ENCODE results near the gene ITPRID2.

Gene ITPRID2

DNA sequence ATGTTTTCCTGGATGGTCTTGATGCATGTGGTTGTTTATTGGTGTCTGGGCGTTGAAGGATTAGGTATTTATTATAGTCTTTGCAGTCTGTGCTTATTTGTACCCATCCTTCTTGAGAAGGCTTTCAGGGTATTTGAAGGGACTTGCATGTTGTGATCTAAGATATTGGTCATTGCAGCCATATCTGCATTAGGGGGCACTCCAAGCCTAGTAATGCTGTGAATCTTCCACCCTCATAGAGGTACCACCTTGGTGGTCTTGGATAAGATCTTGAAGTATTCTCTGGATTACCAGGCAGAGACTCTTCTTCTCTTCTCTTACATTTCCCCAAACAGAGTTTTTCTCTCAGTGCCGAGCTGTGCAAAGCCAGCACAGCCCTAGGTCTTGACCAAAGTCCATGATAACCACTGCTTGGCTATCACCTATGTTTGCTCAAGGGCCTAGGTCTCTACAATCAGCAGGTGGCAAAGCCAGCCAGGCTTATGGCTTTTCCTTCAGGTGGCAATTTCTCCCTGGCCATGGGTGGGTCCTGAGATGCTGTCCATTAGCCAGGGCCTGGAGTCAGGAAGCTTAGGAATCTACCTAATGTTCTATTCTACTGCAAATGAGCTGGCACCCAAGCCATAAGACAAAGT is 78.7 kb downstream of the ITPRID2 start:
- DNase-seq, result no peak

DNA sequence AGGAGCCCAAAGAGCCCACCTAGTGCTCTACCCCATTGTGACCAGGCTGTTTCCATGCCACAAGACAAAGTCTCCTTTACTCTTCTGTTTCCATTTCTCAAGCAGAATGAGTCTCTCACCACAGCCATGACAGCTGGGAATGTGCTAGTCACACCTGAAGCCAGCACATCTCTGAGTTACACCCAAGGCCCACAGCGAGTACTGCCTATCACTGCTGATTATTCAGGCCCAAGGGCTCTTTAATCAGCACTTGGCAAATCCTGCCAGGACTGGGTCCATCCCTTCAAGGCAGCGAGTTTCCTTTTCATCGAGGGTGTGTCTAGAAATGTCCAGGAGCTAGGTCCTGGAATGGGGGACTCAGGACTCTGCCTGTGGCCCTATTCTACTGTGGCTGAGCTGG is 79.5 kb downstream of the ITPRID2 start:
- no peak for DNase-seq

DNA sequence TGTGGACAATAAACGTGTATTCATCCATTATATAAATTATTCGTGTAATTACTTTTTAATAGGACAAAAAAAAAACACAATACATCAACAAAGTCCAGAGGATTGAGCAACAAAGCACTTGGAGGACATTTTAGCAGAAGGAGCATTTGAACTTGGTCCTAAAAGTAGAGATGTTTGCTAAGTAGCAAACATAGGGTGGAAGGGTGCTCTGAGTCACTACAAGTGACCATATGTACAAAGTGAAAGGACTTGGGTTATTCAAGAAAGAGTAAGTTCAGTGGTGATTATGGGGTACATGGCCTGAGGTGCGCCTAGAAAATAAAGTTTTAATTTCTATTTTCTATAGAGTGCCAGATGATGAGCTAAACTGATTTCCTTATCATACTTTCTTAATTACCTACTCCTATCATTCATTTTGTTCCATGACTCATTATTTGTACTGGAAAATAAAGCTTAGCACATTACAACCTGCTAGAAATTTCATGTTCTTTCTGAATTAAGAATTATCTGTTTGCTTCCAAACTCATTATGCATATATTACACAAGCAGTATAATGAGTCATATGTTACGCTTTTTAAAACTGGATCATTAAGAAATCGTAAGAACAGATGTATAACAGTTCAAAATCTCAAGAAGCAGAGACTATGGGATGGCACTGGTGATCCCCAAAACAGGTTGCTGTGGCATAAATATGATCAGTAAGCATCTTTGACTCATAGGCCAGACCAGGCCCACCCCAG is 81.1 kb downstream of the ITPRID2 start:
- DNase-seq, result no peak

DNA sequence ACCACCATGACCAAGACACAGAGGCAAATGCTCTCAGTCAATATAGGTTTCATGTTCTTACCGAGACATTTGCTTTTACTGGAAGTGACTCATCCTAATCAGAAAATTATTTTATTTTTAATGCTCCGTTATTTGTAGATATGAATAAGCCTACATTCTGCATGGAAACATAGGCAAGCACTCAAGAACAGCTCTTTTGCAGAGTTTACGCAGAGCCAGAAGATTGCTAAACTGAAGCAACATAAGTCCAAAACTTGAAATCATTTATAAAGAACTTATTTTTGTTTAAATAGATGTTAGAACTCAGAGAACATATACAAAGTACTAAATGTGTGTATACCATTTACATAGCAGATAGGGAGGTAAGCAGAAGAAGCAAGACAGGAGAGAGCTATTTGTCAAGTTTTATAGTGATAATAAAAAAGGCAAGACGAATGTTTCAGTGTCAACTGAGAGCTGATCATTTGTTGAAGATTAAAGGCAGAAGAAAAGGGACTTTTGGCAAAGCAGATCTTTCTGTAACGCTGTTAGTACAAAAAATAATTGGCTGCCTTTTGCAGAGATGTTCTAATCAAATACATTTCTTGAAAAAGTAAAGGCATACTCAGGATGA is 81.7 kb downstream of the ITPRID2 start:
- no peak for DNase-seq

DNA sequence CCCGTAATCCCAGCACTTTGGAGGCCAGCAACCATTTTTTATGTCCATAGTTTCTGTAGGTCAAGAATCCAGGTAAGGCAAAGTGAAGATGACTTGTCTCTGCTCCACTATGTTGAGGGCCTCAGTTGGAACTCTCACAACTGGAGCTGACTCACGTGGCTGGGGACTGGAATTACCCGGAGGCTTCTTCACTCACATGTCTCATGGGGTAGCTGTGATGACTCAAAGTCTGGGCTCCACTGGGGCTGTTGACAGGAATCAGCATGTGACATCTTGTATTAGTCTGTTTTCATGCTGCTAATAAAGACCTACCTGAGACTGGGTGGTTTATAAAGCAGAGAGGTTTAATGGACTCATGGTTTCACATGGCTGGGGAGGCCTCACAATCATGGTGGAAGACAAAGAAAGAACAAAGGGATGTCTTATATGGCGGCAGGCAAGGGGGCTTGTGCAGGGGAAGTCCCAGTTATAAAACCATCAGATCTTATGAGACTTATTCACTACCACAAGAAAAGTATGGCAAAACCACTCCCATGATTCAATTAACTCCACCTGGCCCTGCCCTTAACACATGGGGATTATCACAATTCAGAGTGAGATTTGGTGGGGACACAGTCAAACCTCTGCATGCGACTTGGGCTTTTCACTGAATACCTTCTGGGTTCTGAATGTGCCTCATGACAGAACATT is 86.3 kb downstream of the ITPRID2 start:
- DNase-seq, result no peak

DNA sequence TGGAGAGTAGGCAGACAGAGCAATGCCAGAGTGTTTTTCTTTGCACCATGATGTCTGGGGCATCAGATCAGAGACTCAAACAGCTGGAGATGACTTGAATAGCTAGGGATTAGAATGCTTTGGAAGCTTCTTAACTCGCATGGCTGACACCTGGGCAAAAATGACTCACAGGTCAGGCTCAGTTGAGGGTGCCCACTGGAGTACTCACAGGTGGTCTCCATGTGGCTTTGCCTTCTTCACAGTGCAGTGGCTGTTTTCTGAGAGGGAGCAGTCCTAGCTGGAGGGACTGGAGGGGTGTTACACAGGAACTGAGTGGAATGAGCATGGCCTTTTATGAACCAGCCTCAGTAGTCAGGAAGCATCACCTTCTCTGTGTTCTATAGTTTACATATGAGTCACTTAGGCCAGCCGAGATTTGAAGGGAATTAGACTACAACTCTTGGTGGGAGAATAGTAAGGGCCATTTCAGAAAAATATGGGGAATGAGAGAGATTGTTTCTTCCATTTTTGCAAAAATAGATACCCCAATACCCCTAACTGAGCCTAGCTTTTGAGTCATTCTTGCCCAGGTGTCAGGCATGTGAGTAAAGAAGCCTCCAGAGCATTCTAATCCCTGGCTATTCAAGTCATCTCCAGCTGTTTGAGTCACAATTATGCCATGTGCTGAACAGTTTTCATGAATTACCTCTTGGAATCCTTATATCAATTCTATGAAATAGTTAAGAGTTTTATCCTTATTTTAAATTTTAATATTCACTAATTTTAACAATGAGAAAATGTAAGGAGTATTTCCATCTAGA is 87.0 kb downstream of the ITPRID2 start:
- no peak for DNase-seq
